GM18873 (cell line): ENCODE results near the gene WIPI1.

Experiments used
- ATAC-seq: cut with Tn5 transposase; IDR thresholded peaks from one replicate; pipeline ENCODE4 v1.9.1; 2021; ENCODE audit warnings: mild to moderate bottlenecking, moderate library complexity, moderate number of reproducible peaks; ENCODE audit not compliant: unreplicated experiment, low FRiP score

The WIPI1 gene

GRCh38 chr17:68441070-68441770 is 16.1 kb downstream of the WIPI1 start:
- ATAC-seq, result no peak

DNA sequence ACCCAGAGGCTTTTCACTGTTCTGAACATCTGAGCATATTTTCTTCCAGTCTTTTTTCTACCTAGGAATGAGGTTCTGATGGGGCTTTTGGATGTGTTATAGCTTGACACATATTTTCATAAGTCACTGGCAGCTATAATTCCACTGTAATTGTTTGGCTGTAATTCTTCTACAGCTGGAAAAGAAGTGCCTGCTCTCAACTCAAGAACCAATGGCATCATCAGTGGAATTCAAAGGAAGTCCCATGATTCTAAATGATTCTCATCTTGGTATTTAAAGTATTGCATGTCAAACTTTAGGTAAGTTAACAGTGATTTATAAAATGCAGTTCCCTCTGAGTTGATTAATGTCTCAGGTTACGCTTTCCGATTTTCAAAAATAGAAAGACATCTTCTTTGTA is 16.8 kb downstream of the WIPI1 start:
- ATAC-seq, result no peak

- no peak for ATAC-seq
These were observed 17.5 kb downstream of the WIPI1 start for GRCh38 chr17:68439656-68440290.

- peak; percentile 58 for ATAC-seq
These were observed 19.1 kb downstream of the WIPI1 start for GRCh38 chr17:68437979-68438822.

GRCh38 chr17:68435876-68436842 is 21.1 kb downstream of the WIPI1 start:
- ATAC-seq, result no peak

- no peak for ATAC-seq
These were observed 21.9 kb downstream of the WIPI1 start for GRCh38 chr17:68435361-68435760.

DNA sequence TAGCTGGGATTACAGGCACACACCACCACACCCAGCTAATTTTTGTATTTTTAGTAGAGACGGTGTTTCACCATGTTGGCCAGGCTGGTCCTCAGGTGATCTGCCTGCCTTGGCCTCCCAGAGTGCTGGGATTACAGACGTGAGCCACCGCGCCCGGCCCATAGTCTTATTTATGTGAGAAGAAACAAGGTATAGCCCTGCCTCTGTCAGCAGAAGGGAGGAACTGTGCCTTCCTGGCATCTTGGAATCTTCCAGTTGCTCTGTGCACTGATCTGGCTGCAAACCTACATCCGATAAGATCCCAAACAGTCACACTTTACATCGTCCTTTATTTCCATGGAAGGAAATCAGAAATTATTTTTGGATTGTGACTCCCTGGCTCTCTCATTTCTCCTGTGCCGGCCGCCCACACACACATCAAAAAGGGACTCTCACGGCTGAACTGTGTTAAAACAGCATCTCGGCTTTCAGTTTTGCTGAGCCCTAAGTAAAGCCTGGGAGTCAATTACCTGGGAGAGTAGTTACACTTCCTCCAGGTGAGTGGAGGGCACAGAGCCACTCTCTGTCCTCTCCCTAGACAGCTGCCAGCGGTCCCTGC is 23.3 kb downstream of the WIPI1 start:
- ATAC-seq, result no peak

DNA sequence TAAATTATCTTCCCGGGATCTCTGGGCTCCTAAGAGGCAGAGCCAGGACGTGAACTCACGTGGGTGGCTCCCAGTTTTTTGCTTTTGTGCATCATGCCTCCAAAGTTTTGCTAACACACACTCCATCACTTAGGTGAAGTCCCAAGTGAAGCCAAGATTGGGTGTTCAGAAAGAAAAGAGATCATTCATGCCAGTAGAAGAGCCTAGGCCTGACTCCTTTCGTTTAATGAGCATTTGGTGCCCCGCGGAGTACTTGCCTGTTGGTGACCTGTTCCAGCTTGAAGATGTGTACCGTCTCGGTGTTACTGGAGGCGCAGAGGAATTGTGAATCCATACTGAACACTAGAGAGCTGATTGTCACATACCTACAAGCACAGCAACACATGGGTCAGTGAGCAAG is 24.1 kb downstream of the WIPI1 start:
- ATAC-seq, result no peak

DNA sequence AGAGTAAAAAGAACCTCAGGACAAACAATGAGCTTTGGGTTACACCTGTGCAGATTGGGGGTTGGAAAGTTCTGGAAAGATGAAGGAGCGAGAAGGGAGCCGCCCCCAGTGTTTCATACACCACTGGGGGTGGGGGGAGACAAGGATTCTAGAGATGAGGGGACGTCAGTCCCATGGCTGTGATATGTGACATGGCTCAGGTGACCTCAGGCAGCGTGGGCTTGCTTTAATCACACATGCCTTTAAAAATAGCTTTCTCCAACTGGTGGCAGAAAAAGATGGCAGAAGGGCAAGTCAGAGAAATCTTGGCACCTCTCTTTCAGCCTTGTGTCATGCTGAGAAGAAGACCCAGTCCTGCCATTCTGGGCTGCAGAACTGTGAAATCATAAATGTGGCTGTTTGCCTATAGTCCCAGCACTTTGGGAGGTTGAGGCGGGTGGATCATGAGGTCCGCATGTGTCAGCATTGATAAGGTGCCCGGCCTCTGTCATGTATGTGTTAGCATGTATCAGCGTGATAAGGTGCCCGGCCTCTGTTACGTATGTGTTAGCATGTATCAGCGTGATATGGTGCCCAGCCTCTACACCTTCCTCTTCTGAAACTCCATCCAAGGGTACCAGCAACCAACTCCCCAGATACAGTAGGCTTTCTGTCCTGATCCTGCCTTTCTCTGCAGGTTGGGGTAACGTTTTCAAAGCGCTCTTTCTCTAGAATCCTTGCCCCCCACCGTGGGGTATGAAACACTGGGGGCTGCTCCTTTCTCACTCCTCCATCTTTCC is 25.0 kb downstream of the WIPI1 start:
- no peak for ATAC-seq

GRCh38 chr17:68431661-68432071 is 25.6 kb downstream of the WIPI1 start:
- no peak for ATAC-seq

DNA sequence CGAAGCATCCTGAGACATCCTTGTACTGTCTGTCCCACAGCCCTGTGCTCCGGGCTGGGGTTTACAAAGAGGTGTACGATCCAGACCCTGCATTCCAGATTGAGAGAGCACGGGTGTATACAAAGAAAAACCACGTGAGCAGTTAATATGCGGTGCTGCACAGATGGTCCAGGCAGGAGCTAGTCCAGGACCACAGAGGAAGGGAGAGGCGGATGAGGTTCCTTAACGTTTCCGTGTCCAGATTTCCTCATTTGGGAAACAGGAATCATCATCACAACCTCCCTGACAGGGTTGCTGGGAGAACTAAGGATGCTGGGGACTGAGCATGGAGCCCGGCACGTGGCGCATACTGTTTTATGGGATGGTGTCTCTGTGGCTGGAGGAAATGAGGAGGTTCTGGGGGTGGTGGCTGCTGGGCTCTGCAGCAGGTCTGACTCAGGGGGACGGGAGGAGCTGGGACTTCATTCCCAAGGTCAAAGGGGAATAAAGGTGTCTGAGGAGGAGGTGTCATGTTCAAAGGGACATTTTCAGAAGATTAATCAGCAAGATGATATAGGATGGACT is 26.2 kb downstream of the WIPI1 start:
- ATAC-seq, result no peak

- no peak for ATAC-seq
These were observed 27.4 kb downstream of the WIPI1 start for GRCh38 chr17:68429881-68430280.

DNA sequence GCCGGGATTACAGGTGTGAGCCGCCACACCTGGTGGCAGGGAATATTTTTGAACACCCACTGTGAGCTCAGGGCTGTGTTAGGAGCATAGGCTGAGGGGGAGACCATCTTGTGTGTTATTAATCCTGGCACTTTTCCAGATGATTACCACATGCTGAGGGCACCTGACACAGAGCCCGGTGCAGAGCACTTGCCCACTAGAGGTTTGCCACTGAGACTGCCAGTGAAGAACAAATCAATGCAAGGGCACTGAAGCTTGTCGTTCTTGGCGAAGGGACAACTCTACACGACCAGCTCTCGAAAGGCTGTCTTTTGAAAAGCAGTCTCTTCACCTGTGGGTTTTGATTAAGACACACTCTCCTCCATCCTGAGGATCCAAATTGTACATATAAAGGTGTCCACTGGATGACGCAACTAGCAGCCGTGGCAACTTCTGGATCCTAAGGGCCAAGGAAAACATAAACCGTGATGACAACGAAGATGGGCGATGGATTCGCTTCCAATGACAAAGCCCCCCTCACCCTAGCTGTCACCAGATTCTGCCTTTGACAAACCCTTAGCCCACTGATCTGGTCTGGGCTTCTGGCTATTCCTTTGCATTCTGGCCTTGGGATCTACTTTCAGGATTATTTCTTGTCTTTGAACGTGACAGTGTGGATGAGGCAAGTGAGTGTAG is 28.7 kb downstream of the WIPI1 start:
- ATAC-seq, result no peak

DNA sequence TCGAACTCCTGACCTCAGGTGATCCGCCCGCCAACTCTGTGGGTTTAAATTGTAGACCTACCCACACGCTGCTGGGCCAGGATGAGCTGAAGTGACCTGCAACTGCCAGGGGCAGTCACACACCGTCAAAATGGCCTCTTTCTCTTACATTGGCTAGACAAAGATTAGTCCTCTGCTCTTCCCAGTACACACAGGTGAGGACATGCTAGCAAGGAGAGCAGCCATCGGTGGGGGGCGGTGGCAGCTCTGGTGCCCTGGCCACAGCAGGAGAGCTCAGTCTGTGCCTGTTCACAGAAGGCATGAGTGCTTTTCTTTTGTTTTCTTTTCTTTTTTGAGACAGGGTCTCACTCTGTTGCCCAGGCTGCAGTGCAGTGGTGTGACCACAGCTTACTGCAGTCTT is 29.7 kb downstream of the WIPI1 start:
- no peak for ATAC-seq

DNA sequence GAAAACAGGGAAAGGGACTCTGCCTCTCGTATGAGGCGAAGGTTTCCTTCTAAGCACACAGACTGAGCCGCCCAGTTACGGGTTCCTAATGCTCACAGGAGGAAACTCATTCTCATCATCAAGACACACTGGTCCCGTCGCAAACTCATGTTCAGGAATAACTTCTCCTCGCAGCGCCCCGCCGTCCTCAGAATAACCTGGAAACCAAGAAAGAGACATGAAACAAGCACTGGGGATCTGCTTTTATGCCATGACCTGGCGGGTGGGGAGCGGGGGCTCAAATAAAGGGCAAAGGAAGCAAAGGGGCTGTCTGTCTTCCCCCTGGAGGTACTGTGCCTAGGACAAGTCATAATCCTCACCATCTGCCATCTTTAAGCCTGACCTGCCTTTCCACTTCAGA is 31.3 kb downstream of the WIPI1 start:
- ATAC-seq, result no peak

GRCh38 chr17:68424861-68425260 is 32.4 kb downstream of the WIPI1 start:
- ATAC-seq, result no peak

DNA sequence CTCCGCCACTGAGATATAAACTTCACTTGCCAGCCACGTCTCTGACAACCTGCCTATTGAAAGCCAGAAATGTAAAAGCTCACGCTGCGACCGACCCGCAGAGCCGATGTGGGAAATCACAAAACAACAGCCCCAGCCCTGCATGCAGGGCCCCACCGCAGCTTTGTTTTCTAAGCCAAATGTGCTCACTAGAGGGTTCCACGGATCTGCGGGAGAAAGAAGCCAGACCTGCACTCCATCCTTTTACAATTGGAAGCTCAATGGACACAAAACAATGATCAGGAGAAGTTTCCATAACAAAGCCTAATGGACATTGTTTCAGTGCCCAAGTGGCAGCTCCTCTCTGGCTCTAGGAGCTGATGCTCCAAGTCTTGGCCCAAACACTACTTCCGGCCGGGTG is 33.1 kb downstream of the WIPI1 start:
- no peak for ATAC-seq

DNA sequence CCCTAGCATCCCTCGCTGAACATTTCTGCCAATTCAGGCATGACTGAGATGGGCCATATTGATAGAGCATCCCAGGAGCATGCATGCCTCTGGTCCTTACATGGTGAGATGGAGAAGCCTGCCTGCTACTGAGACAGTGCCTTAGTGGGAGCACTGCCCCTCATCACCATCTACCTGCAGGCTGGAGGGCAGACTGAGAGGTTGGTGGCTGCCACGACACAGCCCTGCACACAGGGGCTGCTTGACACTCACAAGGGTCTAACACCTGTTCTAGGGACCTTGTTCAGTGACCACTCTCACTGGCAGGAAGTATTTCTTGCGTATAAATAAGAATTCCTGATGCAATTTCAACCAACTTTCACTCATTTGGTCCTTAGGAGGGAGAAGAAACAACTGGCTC is 34.0 kb downstream of the WIPI1 start:
- ATAC-seq, result no peak
